HTERT RPE-1 (cell line): ENCODE data around the gene PARN.
"Not testable (repeated sequence)": the region's sequence is repeated elsewhere in the genome, so short reads cannot be mapped to it uniquely, and the experiment has no call there.

Experiments
- in situ Hi-C: fragments of 300-500 bp; cut with MboI; formaldehyde crosslinking; loops from 4 replicates; pipeline ENCODE4 v1.14.3; 2020; ENCODE audit warnings: low sequenced_read_pairs

PARN gene

DNA sequence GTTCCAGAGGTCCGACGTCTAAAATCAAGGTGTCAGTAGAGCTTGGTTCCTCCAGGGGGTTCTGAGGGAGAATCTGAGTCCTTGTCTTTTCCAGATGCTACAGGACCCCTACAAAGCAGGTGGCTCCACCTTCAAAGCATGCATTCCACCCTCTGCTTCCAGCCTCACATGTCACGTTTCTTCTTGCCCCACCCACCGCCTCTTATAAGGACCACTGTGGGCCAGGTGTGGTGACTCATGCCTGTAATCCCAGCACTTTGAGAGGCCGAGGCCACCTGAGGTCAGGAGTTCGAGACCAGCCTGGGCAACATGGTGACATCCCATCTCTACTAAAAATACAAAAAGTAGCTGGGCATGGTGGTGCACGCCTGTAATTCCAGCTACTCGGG is 227.1 kb downstream of the PARN start:
- in situ Hi-C loops: not testable (repeated sequence)

GRCh38 chr16:14402114-14403000 is 227.7 kb downstream of the PARN start:
- in situ Hi-C loops: not testable (repeated sequence)

DNA sequence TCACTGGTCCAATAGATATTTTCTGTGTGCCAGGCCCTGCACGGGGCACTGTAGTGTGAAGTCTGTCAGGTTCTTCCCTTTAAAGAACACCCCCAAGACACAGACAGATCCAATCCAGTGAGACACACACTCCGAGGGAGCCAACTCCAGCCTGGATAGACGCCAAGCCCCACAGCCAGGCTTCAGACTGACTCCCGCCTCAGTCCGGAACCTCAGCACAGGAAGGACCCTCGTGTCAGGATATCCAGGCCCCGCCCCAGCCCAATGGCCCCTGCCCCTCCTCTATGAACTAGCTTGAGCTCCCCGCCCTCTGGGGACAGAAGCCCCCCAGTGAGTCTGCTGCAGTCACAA is 228.4 kb downstream of the PARN start:
- in situ Hi-C loops: not testable (repeated sequence)

DNA sequence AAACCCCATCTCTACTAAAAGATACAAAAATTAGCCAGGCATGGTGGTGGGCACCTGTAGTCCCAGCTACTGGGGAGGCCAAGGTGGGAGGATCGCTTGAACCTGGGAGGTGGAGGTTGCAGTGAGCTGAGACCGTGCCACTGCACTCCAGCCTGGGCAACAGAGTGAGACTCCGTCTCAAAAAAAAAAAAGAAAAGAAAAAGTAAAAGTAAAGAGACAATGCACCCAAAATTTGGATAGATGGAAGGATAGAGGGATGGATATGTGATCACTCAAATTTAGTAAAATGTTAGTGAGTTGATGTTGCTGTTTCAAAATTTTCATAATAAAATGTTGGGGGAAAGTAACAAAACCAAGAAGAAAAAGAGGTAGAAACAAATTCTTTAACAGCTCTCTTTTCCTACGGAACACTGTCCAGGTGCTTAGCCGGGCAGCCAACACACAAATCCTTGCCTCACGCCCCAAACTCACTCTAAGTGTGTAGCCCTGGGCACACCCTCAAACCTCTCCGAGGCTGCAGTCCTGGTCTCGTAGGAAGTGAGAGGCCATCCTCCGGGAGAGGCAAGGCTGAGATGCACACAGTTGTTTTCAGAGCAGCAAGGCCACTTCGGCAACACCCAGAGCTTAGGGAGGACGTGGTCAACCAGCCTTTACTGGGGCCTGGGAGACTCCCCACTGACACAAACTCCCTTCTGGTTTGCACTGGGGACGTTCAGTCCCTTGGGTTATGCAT is 228.9 kb downstream of the PARN start:
- in situ Hi-C loops: not testable (repeated sequence)

- in situ Hi-C loops: no loop called here
These were observed 229.6 kb downstream of the PARN start for GRCh38 chr16:14400285-14400977.

DNA sequence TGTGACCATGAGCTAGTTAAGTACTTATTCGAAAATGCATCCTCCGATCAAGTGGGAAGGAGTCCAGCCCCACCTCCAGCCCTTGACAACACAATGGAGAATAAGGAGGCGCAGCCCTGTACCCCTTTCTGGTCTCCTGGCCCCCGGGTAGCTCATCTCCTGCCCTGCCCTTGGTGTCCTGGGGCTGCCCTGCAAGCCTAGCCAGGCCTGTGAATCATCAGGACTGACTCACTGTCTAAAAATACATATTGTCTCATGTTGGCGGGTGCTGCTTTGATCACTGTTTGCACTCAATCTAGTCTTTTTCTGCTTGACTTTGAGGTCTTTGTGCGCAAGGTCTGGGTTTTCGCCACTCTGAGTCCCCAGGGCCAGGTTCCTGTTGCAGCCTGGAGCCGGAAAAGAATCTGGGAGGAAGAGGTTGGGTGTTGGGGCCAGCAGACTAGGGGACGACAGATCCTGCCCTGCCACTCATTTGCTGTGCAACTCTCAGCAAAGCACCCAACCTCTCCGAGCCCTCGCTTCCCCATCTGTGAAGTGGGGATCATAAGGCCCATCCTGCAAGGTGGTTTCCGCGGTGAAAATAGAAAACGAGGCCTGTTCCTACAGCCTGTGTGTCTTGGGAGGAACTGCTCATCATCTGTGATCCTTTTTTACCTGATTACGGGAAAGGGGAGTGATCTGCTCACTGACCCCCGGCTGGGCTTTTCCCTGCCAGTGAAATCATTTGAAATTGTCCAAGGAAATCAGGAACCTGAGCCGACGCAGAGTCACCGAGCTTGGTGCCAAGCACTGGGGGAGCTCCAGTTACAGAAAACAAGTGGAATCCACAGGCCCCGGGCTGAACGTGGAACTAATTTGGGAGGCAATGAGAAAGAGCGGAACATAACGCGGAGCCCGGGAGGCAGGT is 230.4 kb downstream of the PARN start:
- in situ Hi-C loops: no loop called here

DNA sequence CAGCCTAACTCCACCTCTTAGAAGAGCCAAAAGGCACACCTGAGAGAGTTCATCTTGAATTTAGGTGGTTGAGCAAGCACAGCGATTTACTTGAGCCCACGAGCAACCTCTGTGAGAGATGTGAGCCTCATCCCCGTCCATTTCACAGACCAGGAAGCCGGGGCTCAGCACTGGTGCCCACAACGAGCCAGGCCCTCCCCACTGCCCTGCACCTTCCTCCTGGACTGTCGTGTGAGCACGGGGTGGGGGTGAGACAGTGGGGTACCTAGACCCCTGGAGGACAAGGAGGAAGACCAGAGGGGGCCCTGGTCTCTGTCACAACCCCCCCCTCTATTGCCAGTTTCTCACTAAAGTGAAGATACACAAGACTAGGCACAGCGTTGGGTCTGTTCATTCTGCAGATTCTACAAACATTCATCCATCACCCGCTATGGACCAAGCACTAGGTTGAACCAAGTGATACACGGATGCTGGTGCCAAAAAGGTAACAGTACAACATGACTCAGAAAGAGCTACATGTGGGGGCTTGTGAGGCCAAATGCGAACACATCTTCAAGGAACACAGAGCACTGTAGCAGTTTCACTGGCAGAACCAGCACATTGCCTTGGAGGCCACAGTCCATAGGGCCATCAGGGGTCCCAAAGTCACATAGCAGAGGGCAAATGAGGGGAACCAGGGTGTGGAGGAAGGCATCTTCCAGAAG is 231.9 kb downstream of the PARN start:
- in situ Hi-C loops: no loop called here

DNA sequence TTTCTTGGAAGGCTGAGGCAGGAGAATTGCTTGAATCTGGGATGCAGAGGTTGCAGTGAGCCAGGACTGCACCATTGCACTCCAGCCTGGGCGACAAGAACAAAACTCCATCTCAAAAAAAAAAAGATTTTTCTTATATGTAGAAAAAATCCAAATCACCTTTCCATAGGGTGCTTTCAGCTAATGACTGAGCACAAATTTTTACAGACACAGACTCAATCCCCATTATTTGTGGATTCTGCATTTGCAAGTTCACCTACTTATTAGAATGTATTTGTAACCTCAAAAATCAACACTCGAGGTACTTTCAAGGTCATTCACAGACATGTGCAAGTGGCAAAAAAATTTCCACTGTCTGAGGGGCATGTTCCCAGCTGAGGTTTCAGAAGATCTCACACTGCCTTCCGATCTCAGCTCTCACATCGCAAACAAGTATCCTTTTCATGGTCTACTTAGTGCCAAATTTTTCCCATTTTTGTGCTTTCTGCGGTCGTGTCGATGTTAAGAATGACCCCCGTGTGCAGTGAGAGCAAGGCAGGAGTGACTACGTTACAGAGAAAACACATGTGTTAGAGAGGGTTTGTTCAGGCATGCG is 234.3 kb downstream of the PARN start:
- in situ Hi-C loops: not testable (repeated sequence)

GRCh38 chr16:14394834-14395233 is 235.2 kb downstream of the PARN start:
- in situ Hi-C loops: no loop called here

GRCh38 chr16:14392960-14393359 is 237.1 kb downstream of the PARN start:
- in situ Hi-C loops: no loop called here

GRCh38 chr16:14389359-14389758 is 240.7 kb downstream of the PARN start:
- in situ Hi-C loops: no loop called here

- in situ Hi-C loops: no loop called here
These were observed 241.8 kb downstream of the PARN start for GRCh38 chr16:14388243-14388642.

GRCh38 chr16:14386115-14386514 is 243.9 kb downstream of the PARN start:
- in situ Hi-C loops: no loop called here
